ENCODE measurements around the gene ANKRD22.

The ANKRD22 gene

GRCh38 chr10:88879534-88880281, 28.1 kb upstream of the ANKRD22 start, which contains the start of gene STAMBPL1:
Gene STAMBPL1, plus strand, starts transcription at chr10:88880245. Its CDS starts 21,464 bp downstream, at chr10:88901709.
- DNase-seq = peak in 35 of 56 donors; percentile 23 to 81 (median 60)

DNA sequence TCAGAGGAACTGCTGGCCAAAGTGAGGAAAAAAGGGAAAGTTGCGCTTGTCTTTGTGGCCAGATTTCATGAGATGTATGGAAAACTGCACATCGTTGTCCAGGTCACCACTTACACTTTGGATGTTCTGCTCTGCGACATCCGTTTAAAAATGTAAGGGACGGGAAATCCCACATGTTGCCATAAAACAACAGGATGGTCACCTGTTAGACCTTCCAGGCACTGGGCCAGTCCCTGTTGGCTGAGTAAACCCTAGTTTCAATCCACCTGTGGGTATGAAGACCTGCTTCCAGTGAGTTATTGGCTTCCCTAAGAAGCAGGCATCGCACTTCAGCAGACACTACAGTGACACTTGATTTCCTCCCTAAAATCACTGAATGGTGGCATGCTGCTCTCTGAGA, 25.7 kb upstream of the ANKRD22 start:
- DNase-seq = no peak

DNA sequence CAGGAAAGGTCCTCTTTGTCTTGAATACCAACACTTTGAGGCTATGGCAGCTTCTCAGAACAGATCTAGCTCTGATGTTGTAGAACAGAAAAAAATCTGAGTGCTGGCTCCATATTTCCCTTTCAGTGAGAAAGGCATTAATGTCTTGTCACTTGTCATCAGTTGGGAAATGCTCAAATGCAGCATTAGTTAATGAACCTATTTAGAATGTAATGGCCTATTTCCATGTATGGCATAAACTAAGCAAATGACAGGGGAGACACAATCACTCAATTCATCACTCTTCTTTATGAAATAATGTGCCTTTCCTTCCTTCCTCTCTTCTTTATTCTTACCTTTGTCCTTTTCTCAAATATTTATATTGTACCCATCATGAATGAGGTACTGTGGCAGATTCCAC, 23.4 kb upstream of the ANKRD22 start:
- DNase-seq = no peak

DNA sequence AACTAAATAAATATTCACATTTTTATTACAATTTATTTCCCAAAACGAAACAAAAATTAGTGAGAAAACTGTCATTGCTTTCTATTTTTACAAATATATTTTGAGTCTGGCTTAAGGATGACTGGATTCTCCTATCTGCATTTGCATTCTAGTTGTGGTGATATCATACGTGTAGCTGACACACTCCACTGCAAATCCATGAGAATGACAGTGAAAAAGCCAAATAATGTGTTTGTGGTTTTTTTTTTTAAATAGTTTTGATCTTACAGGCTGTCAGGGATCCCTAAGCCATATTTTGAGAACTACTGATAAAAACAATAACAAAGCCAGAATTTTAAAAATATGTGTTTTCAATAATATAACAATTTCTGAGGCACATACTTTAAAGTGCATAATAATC, 22.6 kb upstream of the ANKRD22 start:
- no peak for DNase-seq

DNA sequence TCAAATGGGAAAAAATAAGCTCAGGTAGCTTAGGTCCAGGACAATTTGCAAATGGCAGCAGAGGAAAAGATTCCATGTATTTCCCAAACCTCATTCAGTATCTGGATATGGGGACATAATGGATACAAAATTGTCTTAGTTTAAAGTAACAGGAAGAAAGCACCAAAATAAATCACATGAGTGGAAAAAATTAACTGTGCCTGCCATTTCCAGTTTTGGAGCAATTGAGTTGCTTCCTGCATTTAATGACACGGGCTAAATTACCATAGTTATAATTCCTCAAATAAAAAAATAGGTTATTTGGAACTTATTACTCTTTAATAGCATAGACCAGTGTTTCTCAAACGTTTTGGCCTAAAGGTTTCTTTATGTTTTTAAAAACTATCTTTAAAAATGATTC, 22.1 kb upstream of the ANKRD22 start:
- DNase-seq = no peak

- DNase-seq = no peak
These were observed 18.4 kb upstream of the ANKRD22 start for GRCh38 chr10:88870089-88870488.

DNA sequence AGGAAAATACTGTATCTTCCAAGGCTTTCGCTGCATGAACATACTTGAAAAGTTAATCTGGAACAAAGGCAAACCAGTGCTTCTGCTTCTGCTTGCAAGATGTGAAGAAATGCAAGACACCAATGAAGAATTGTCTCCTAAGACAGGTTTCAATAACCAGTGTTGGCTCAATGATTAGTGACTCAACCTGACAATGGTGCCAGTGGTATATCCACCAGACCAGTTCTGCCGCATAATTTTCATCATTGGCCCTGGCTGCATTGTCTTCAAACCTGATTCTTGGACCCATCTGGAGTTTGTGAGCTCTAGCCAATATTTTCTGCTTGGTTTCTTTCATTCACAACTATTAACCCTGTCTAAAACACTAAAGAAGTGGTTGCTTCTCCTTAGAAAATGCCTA, 14.8 kb upstream of the ANKRD22 start:
- no peak for DNase-seq

DNA sequence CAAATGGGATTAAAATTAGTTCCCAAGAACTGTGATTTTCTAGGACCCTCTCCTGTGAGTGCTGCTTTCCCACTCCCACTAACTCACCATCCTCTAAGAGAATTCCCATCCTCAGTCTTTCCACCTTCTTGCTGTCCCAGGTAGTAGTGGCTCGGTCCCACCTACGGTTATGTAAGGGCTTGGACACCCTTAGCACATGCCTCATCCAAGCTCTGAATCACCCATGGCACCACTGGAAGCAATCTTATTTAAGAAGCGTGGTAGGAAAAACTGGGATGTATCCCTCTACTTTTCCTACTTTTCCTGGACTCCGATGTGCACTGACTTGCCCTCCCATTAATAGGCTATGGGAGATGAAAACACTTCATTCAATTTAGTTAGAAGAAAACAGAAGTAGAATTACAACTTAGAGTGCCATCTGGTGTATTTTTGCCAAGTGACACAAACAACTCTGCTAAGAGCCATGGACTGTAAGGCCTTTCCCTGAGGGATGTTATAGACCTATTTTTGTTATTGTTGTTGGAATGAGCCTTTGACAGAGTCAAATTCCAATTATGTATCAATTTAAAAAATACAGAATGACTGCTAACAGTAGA, 13.7 kb upstream of the ANKRD22 start:
- no peak for DNase-seq

DNA sequence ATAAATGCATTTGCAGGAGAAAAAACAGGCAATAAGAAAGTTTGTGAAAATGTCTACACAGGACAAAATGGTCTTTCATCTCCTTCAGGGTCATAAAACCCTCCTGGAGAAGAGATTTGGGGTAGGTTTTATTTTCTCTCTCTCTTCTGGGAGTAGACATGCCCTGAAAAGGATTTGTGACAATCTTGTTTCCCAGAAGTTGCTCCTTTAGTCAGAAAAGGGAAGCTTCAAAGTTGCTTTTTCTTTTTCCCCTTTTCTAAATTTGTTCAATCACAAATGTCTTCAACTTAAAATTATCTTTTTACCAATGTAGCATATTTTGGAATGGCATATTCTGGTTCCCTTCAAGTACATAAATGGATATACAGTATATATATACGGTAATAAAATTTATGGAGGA, 9.4 kb upstream of the ANKRD22 start:
- DNase-seq = no peak

DNA sequence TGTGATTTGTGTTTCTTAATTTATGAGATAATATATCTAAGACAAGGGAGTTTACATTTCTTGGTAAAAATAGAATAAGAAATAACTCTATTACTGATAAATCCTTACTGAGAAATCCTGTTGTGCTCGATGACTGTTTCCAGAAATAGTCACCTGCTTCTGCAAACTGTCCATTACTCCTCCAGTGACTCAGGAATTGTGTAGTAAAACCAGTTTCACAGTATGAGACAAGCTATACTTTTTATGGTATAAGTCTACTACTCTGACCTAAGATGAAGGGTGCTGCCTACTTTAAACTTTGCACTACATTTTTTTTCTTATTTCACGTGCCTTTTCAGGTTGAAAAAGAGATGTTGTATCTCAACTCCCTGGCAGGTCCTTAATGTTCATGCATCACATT, 6.8 kb upstream of the ANKRD22 start:
- DNase-seq = no peak

DNA sequence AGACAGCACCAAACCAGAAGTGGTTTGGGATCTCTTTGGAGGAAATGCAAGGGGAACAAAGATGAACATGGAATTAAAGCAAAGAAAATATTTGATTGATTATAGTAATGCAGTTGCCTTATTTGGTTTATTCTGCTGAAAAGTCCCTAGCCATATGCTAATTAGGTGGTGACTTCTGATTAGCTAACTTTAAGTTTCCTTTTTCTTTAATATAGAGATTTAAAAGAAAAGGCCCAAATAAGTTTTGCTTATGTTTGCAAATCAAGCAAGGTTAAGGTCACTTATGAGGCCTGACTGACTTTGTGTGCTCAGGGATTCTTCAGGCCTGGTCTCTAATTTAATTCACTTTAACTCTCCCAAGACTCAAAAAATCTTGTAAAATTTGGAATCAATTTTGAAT, 6.2 kb upstream of the ANKRD22 start:
- no peak for DNase-seq

- DNase-seq = no peak
These were observed 3.0 kb upstream of the ANKRD22 start for GRCh38 chr10:88854684-88855083.

GRCh38 chr10:88853155-88853881, 1.7 kb upstream of the ANKRD22 start:
- DNase-seq = no peak

DNA sequence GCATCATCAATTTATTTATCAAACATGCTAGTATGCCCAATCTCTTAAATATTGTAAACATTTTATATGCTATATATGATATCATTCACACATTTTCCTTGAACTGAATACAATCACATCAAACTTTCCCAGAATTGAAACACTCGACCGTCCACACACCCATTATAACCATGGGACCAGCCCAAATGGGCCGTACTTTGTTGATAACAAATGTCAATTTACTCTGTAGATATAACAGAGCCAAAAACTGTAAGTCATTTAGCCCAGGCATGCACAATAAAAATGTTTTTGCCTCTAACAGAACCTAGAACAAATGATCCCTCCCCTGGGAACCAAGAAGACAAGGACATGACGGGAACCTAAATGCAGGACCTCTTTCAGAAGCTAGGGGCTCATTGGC, 683 bp upstream of the ANKRD22 start:
- no peak for DNase-seq

GRCh38 chr10:88850712-88851111, 932 bp downstream of the ANKRD22 start:
- DNase-seq = no peak

DNA sequence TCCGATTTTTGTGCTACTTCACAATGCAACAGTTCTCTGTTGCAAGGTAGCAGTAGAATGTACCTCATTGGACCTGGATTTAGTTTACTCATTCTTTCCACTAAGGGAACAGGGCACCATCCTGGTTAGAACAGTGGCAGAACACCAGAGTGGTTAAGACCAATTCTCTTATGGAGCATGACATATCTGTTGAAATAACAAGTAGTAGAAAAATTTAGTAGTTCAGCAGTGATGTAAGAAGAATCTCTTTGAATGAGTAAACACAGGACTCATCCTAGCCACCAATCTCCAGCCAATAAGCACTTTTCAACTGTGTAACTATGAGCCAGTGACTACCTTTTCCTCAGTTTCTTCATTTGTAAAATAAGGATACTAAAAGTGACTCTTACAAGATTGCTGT, 2.4 kb downstream of the ANKRD22 start:
- no peak for DNase-seq

DNA sequence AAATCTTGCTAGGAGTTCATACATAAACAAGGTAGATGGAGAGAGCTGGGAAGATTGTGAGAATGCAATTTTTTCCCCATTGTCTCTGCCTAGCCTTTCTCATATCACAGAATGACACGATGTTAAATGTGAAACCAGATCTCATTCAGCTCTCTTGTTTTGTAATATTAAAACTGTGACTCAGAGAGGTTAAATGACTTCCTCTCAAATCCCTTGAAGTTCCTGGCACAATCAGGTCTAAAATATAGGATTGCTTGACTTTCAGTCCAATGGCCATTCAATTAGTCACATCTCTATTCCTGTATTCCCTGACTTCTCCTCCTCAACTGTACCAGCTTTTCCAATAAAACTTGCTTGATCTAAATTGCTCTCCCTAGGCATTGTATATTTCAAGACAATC, 3.1 kb downstream of the ANKRD22 start:
- no peak for DNase-seq

DNA sequence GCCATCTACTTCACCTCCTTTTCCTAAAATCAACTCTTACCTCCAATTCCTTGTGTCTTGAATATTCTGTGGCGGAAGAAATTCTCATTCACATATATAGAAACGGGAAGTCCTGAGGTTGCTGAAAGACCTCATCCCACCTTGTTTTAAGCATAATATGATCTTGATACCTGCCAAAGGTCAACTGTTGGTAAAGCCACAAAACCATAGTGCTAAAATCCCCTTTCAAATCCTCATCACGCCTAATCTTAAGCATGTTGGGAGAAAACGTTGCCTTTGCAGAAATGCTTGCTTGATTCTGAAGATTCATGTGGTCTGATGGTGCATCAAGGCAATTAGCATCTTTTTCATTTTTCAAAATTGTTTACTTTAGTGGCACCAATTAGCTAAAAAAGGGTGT, 8.5 kb downstream of the ANKRD22 start:
- DNase-seq = no peak

DNA sequence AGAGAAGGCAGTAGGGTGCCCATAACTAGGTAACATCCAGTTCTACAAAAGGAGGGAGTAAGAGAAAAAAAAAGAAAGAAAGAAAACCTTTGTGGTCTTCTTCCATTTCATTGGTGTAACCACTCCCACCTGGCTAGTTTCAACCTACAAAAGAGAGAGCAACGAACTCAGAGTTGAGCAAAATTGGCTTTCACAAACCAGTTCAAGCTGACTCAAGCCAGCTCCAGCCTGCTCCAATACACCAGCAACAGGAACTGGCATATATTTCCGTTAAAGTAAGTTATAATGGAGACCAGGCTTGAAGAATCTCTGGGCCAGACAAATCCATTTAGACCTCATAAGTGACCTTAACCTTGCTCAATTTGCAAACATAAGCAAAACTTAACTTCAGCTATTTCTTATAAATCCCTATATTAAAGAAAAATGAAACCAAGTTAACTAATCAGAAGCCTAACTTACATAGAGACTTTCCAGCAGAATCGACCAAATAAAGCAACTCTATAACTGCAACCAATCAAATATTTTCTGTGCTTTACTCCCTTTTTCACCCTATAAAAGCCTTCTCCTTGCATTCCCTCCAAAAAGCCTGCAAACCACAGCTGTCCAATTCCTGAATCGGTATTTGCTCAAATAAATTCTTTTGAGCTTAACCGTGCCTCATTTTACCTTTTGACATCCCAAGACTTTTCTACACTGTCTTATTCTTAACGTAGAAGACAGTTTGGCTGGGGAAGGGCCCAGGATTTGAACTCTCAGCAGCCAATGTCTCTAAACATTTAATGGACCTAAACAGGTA, 10.1 kb downstream of the ANKRD22 start:
- DNase-seq = no peak

DNA sequence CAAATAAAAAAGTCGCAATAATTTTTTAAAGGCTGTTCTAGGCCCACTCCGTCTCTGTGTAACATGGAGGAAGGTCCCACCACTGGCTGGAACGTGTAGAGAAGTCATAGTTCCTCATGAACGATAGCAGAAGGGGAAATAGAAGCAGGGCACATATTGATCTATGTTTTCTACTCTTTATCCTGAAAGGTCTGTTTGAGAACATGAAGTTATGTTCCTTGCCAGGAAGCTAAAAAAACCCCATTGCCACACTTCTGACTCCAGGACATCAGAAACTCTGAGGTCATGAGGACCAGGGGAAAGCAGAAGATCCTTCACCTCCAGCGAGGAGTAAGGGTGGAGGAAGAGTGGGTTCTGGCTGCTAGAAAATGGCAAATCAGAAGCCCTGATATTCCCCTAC, 10.8 kb downstream of the ANKRD22 start:
- DNase-seq = no peak

DNA sequence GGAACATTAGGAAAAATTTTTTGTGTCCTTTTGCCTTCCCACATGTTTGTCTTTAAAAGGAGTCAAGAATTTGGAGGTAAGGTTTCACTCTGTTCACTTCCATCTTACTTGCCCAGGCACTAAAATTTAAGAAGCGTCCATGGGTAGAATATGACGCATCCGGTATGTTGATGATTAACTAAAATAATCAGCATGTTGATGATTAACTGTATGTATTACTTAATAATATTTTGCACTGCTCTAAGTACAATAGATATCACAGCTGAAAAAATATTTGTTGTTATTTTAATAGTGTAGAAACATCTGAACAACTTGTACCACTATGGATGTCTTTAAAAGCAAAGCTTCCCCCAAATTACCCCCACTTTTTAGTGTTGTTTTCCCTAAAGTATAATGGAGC, 11.5 kb downstream of the ANKRD22 start:
- no peak for DNase-seq
